NT2/D1 (cell line): Measurements from ENCODE around the gene MEF2C.

Source experiments
- DNase-seq: peaks from one replicate; pipeline ENCODE4 v3.0.0-alpha.2; 2011; ENCODE audit warnings: low read depth, low spot score
- H3K27me3 ChIP-seq: 2 replicates; pipeline ENCODE4 v1.6.0; 2011; ENCODE audit warnings: mild to moderate bottlenecking; ENCODE audit not compliant: insufficient read length, insufficient read depth
- H3K36me3 ChIP-seq: 2 replicates; pipeline ENCODE4 v1.6.1; 2011; ENCODE audit warnings: mild to moderate bottlenecking, low read length, mixed read lengths; ENCODE audit not compliant: insufficient read depth, insufficient read length
- H3K4me1 ChIP-seq: 2 replicates; pipeline ENCODE4 v1.5.1; 2011; ENCODE audit not compliant: insufficient read depth, insufficient read length
- H3K4me3 ChIP-seq: 2 replicates; pipeline ENCODE4 v1.5.1; 2011; ENCODE audit warnings: low read depth; ENCODE audit not compliant: insufficient read length
- H3K9ac ChIP-seq: 2 replicates; pipeline ENCODE4 v1.6.0; 2011; ENCODE audit warnings: low read depth; ENCODE audit not compliant: insufficient read length
- H3K9me3 ChIP-seq: 2 replicates; pipeline ENCODE4 v1.5.1; 2011; ENCODE audit warnings: mild to moderate bottlenecking, low read length; ENCODE audit not compliant: insufficient read depth
- SUZ12 ChIP-seq: IDR thresholded peaks from 2 replicates; pipeline ENCODE4 v1.6.1; 2011; ENCODE audit not compliant: insufficient read length, insufficient read depth; ENCODE audit errors: extremely low read depth
- YY1 ChIP-seq: IDR thresholded peaks from 2 replicates; pipeline ENCODE4 v1.6.1; 2011; ENCODE audit not compliant: insufficient read length, insufficient read depth
- ZNF274 ChIP-seq: IDR thresholded peaks from 2 replicates; pipeline ENCODE4 v1.6.1; 2011; ENCODE audit warnings: mild to moderate bottlenecking, low read depth, low read length

Gene MEF2C

DNA sequence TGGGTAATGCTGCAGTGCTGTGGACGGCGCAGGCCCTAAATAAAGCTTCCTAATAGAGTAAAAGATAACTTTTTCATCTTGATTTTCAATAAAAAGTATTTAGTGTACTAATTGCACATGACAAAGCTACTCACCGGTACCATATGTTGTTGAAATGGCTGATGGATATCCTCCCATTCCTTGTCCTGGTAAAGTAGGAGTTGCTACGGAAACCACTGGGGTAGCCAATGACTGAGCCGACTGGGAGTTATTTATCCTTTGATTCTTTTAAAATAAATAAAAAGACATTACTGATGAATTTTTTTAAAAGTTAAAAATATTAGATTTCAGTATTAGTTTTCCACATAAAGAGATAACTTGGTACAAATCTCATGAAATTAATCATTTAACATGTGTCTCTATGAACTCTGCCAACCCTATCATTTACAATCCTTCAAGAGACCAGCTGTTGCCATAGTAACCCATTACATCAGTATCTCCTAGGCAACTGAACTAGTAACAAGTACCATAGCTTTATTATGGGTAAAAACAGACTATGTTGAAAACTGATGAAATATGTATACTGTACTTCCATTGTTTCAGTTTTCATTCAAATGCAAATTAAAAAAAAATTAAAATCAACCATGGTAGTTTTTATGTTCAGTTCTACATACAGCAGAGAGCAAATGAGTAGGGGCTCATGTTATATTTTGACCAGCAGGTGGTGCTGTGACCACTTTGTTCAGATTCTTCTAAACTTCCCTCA, 153.7 kb downstream of the MEF2C start:
- no peaks in the 10 kb centered on the region for H3K27me3 ChIP-seq
- no peaks in the 10 kb centered on the region for H3K4me1 ChIP-seq
- no peak overlapping the region for H3K9ac ChIP-seq
- H3K36me3 ChIP-seq: no peaks in the 10 kb centered on the region
- TF ChIP-seq SUZ12 (no peak), YY1 (no peak), ZNF274 (no peak)
- no peaks in the 10 kb centered on the region for H3K9me3 ChIP-seq
- H3K4me3 ChIP-seq: no peak overlapping the region
- peak; percentile 60 for DNase-seq

DNA sequence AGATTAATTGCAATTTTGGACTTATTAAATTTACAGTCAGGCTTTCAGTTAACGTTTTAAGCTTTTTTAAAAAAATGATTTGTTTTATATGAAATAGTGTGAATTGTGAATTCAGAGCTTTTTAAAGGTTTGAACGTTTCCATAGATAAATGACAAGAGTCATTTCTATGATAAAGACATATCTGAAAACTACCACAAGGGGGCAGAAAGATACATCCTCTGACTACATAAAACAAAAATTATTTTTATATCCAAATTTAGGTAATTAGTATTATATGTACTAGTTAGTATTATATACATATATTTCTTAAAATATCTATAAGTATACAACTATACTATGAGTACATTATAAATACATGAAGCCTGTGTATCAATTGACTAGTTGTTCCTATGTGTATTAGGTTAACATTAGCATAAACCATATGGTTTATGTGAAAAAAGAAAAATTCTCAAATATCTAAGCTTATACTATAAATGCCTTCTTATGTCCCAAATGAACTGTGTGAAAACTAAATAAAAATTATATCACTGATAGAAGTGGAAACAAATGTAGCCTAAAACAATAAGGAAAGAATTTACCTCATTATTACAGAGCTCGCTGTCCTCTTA, 155.2 kb downstream of the MEF2C start:
- no peak for DNase-seq
- TF ChIP-seq ZNF274: no peak
- no peak for TF ChIP-seq YY1
- TF ChIP-seq SUZ12: no peak

DNA sequence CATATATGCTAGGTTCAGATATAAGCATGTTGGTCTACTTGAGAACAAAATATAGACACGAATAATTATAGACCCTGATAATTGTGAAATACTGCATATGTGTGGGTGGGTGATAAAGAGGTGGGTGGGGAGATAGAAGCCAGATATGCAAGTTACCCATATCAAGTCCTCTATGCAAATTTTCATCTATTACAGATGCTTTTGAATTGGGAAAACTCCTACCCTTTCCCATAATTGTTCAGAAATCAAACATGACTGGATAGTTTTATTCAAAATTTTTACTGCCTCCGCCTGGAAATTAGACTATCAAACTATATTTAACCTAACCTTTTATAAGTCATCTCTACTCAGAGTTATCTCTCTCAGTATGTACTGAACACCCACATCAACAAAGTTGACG, 157.5 kb downstream of the MEF2C start:
- H3K4me1 ChIP-seq: no peaks in the 10 kb centered on the region
- H3K9ac ChIP-seq: no peak overlapping the region
- DNase-seq: no peak
- no peak overlapping the region for H3K4me3 ChIP-seq
- H3K9me3 ChIP-seq: no peaks in the 10 kb centered on the region
- H3K27me3 ChIP-seq: no peaks in the 10 kb centered on the region
- TF ChIP-seq ZNF274: no peak
- TF ChIP-seq YY1: no peak
- no peak for TF ChIP-seq SUZ12
- H3K36me3 ChIP-seq: no peaks in the 10 kb centered on the region

More for the DNA sequence above, 155.2 kb downstream of the MEF2C start:
- Histone ChIP-seq H3K4me3 (no peak overlapping the region), H3K9ac (no peak overlapping the region), H3K9me3 (no peaks in the 10 kb centered on the region), H3K27me3 (no peaks in the 10 kb centered on the region), H3K4me1 (no peaks in the 10 kb centered on the region), H3K36me3 (no peaks in the 10 kb centered on the region)

DNA sequence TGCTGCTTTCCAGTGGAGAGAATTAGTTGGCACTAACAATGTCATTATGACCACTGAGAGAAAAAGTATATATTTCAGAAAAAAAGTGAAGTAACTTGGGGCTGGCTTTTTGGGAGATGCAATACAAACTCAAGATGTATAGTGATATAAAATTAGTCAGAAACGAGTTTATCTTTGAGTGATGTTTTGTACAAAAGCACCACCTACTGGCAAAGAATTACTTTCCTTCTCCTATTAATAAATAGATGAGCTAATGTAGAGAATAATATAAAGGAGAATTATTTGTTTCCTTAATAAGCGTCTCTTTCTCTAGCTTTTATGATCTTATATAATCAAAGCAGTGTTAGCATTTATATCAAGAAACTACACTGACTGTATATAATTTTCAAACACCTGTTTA, 158.8 kb downstream of the MEF2C start:
- no peak overlapping the region for H3K9ac ChIP-seq
- no peaks in the 10 kb centered on the region for H3K36me3 ChIP-seq

DNA sequence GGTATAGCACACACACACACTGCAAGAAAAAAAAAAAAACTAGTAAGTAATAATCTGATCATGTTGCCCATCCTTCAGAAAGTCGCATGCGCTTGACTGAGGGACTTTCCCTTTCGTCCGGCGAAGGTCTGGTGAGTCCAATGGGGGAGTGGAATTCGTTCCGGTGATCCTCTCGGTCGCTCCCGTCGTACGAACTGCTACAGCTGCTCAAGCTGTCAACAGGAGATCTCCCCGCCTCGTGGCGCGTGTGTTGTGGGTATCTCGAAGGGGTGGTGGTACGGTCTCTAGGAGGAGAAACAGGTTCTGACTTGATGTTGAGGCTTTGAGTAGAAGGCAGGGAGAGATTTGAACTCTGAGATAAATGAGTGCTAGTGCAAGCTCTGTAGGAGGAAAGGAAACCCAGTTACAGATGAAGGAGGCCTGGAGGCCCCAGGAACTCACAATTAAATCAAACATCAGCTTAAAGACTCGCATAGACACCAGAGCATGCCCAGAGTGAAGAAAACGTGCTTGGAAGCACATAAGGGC, 160.4 kb downstream of the MEF2C start:
- Histone ChIP-seq H3K4me3 (no peak overlapping the region), H3K9me3 (no peaks in the 10 kb centered on the region), H3K9ac (no peak overlapping the region), H3K36me3 (no peaks in the 10 kb centered on the region), H3K27me3 (no peaks in the 10 kb centered on the region), H3K4me1 (no peaks in the 10 kb centered on the region)
- TF ChIP-seq ZNF274 (no peak), YY1 (no peak), SUZ12 (no peak)
- DNase-seq: no peak

More for the DNA sequence above, 158.8 kb downstream of the MEF2C start:
- H3K4me3 ChIP-seq: no peak overlapping the region
- no peaks in the 10 kb centered on the region for H3K9me3 ChIP-seq
- TF ChIP-seq YY1 (no peak), ZNF274 (no peak), SUZ12 (no peak)
- H3K27me3 ChIP-seq: no peaks in the 10 kb centered on the region
- H3K4me1 ChIP-seq: no peaks in the 10 kb centered on the region
- DNase-seq: no peak

DNA sequence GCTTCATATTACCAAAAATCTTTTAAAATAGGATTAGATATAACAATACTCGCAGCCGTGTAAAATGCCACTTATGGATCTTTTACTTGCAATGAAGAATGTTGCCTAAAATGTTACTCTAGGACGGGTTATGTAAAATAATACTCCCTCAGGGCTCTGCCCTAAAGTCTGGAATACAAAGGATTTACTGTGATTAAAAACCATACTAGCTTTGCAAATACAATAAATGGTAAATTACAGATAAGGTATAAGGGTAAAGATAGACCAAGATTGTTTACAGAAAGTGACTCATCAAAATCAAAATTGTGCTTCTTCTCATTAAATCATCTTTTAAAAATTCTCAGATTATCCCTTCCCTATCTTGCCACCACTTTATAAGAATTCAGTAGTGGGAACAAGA, 163.6 kb downstream of the MEF2C start:
- Histone ChIP-seq H3K9ac (no peak overlapping the region), H3K36me3 (no peaks in the 10 kb centered on the region), H3K27me3 (no peaks in the 10 kb centered on the region), H3K4me3 (no peak overlapping the region), H3K4me1 (no peaks in the 10 kb centered on the region), H3K9me3 (no peaks in the 10 kb centered on the region)
- TF ChIP-seq ZNF274: no peak
- TF ChIP-seq SUZ12: no peak
- no peak for TF ChIP-seq YY1
- no peak for DNase-seq

DNA sequence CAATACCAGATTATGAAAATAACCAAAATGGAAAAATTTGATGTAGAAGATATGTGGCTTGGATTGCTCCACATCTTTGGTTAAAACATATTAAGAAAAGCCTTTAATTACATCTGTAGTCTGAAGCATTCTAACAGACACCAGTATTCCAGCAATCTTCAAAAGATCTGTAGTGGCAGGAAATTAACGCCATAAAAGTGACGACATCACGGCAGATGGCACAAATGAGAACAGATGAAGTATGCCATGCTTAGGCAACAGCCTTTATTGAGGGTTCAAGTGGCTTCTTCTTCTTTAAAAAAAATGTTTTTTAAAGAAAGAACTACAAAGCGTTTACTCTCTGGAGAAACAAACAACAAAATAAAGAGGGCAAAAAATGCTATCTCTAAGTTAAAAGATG, 164.2 kb downstream of the MEF2C start:
- no peak overlapping the region for H3K9ac ChIP-seq
- no peak overlapping the region for H3K4me3 ChIP-seq
- DNase-seq: no peak
- H3K9me3 ChIP-seq: no peaks in the 10 kb centered on the region
- TF ChIP-seq SUZ12 (no peak), YY1 (no peak), ZNF274 (no peak)
- H3K4me1 ChIP-seq: no peaks in the 10 kb centered on the region
- H3K36me3 ChIP-seq: no peaks in the 10 kb centered on the region
- H3K27me3 ChIP-seq: no peaks in the 10 kb centered on the region
